Testis (tissue), 3 donors: ENCODE measurements around the gene SELENOS. TPM values are rescaled to one million over a fixed set of nuclear protein-coding genes. Genes with fewer than 3 reads are reported as not detected.

Experiments
- DNase-seq: peaks from one replicate; pipeline ENCODE4 v3.0.0-alpha.2; 2019
- H3K27ac ChIP-seq, 2 donors: fragments of 200-600 bp; sonication (generic); one replicate each; pipeline ENCODE4 v1.5.1; 2019
- H3K27me3 ChIP-seq: fragments of 200-600 bp; sonication (generic); one replicate; pipeline ENCODE4 v1.5.1; 2019
- H3K36me3 ChIP-seq: fragments of 200-600 bp; sonication (generic); one replicate; pipeline ENCODE4 v1.5.1; 2017; ENCODE audit warnings: low read depth; ENCODE audit errors: missing control alignments
- H3K4me1 ChIP-seq: fragments of 200-600 bp; sonication (generic); one replicate; pipeline ENCODE4 v1.5.1; 2019
- H3K4me3 ChIP-seq, 2 donors: fragments of 200-600 bp; sonication (generic); one replicate each; pipeline ENCODE4 v1.5.1; 2017 to 2019
- H3K9me3 ChIP-seq: fragments of 200-600 bp; sonication (generic); one replicate; pipeline ENCODE4 v1.5.1; 2017
- CTCF ChIP-seq, 3 experiments: fragments of 450-650 bp in 2 of 3; fragments of 200-600 bp in 1 of 3; sonication (generic) in 1 of 3; IDR thresholded peaks; one replicate each; pipeline ENCODE4 v1.5.1; 2016 to 2019; ENCODE audit warnings: antibody characterized with exemption in 3 of 3, mild to moderate bottlenecking in 2 of 3, moderate library complexity in 1 of 3
- POLR2A ChIP-seq: fragments of 450-650 bp; IDR thresholded peaks from one replicate; pipeline ENCODE4 v1.6.1; 2017; ENCODE audit warnings: antibody characterized with exemption, mild to moderate bottlenecking, moderate library complexity
- WGBS, 2 donors: methylation state at CpG; one replicate each; pipeline ENCODE4 v1.1.5; 2018; 5-methylcytosine and 5-hydroxymethylcytosine counted together
- intact Hi-C: fragments of 100-400 bp; cut with DNase I; formaldehyde crosslinking; loops from one replicate; pipeline ENCODE4 v1.15.1; 2023; ENCODE audit warnings: low total_unique reads
- polyA plus RNA-seq: library from polyadenylated mRNA; stranded (reverse); fragments of 350-450 nt; fragmentation: Illumina TruSeq; extraction: RNeasy Lipid Tissue Mini Kit (QIAGEN cat#74804); gene quantifications from one replicate; pipeline ENCODE4 v1.2.3, GENCODE V29; 2014; ENCODE audit warnings: low read depth, low replicate concordance; ENCODE audit not compliant: insufficient read depth
- total RNA-seq, 2 donors: library from RNA; depleted of rRNA; stranded (reverse); fragments of >200 nt; gene quantifications; one replicate each; pipeline ENCODE4 v1.2.3, GENCODE V29; 2016

Gene SELENOS
- total and polyA plus RNA-seq, 3 donors from 2014 or later = 128 to 178 (median 134) TPM

GRCh38 chr15:101308604-101309435, 31.5 kb upstream of the SELENOS start:
- H3K27ac ChIP-seq = no peak overlapping the region

GRCh38 chr15:101307897-101308603, 30.8 kb upstream of the SELENOS start:
- TF ChIP-seq POLR2A (no peak), CTCF (IDR thresholded peaks at IDR 0.05) (no peak)
- Histone ChIP-seq H3K9me3 (no peaks in the 10 kb centered on the region), H3K27ac (no peak overlapping the region), H3K4me1 (no peaks in the 10 kb centered on the region), H3K27me3 (no peaks in the 10 kb centered on the region), H3K36me3 (no peaks in the 10 kb centered on the region), H3K4me3 (no peak overlapping the region)
- WGBS, 2 donors = 81 to 86% methylated on average over 9 to 16 of the region's 16 CpGs
- intact Hi-C loops = no loop called here
- DNase-seq = no peak

More at GRCh38 chr15:101308604-101309435, 31.5 kb upstream of the SELENOS start:
- intact Hi-C loops = no loop called here
- H3K36me3 ChIP-seq = no peaks in the 10 kb centered on the region
- no peaks in the 10 kb centered on the region for H3K27me3 ChIP-seq
- no peaks in the 10 kb centered on the region for H3K4me1 ChIP-seq
- DNase-seq = no peak
- TF ChIP-seq CTCF (IDR thresholded peaks at IDR 0.05) = no peak
- no peak for TF ChIP-seq POLR2A
- WGBS, 2 donors = 96 to 98% methylated on average over 15 to 20 of the region's 20 CpGs
- H3K9me3 ChIP-seq = no peaks in the 10 kb centered on the region
- H3K4me3 ChIP-seq = no peak overlapping the region

- no peaks in the 10 kb centered on the region for H3K9me3 ChIP-seq
- no peaks in the 10 kb centered on the region for H3K36me3 ChIP-seq
- TF ChIP-seq CTCF (IDR thresholded peaks at IDR 0.05) = no peak
- TF ChIP-seq POLR2A = no peak
- no peak for DNase-seq
- H3K27me3 ChIP-seq = no peaks in the 10 kb centered on the region
- intact Hi-C loops = no loop called here
- WGBS, 2 donors = 83 to 89% methylated on average over 11 to 20 of the region's 24 CpGs
- H3K27ac ChIP-seq = no peak overlapping the region
- H3K4me3 ChIP-seq = no peak overlapping the region
- H3K4me1 ChIP-seq = no peaks in the 10 kb centered on the region
Observed at GRCh38 chr15:101307048-101307896, 30.0 kb upstream of the SELENOS start.

- 88 to 89% methylated on average over 10 of the region's 10 CpGs for WGBS, 2 donors
- no peak for TF ChIP-seq CTCF (IDR thresholded peaks at IDR 0.05)
- TF ChIP-seq POLR2A = no peak
- no peaks in the 10 kb centered on the region for H3K4me1 ChIP-seq
- H3K27ac ChIP-seq = no peak overlapping the region
- DNase-seq = no peak
- intact Hi-C loops = no loop called here
- no peak overlapping the region for H3K4me3 ChIP-seq
- H3K9me3 ChIP-seq = no peaks in the 10 kb centered on the region
- H3K27me3 ChIP-seq = no peaks in the 10 kb centered on the region
- no peaks in the 10 kb centered on the region for H3K36me3 ChIP-seq
Observed at GRCh38 chr15:101306341-101307047, 29.2 kb upstream of the SELENOS start.
